ENCODE measurements around the gene PPIL6. TPM values are rescaled to one million over a fixed set of nuclear protein-coding genes. Genes with fewer than 3 reads are reported as not detected.

Gene PPIL6
- total RNA-seq, 4 donors from 2014 or later: 1.7 to 7.9 (median 3.2) TPM

GRCh38 chr6:109472132-109472995 lies 31.9 kb upstream of the PPIL6 start:
- Histone ChIP-seq H3K4me3 (no peak overlapping the region), H3K27me3 (no peaks in the 10 kb centered on the region), H3K9me3 (no peaks in the 10 kb centered on the region), H3K36me3 (peaks cover 83% of the 10 kb centered on the region), H3K27ac (no peak overlapping the region), H3K4me1 (peaks cover 9% of the 10 kb centered on the region)
- 91% methylated on average over 9 of the region's 9 CpGs for WGBS
- no peak for DNase-seq (ENCODE audit: low spot score in 2 of 2)
- TF ChIP-seq POLR2A (IDR thresholded peaks at IDR 0.05): no peak

- DNase-seq (ENCODE audit: low spot score in 2 of 2): no peak
- TF ChIP-seq POLR2A (IDR thresholded peaks at IDR 0.05): no peak
- TF ChIP-seq POLR2AphosphoS5 (IDR thresholded peaks at IDR 0.05): no peak
- TF ChIP-seq EP300 (IDR thresholded peaks at IDR 0.05): no peak
- no peak for TF ChIP-seq CTCF (IDR thresholded peaks at IDR 0.05)
- WGBS: 98% methylated on average over 5 of the region's 5 CpGs
Observed at GRCh38 chr6:109471105-109471810, 30.8 kb upstream of the PPIL6 start.

GRCh38 chr6:109469591-109470189 lies 29.3 kb upstream of the PPIL6 start:
- peaks cover 88% of the 10 kb centered on the region for H3K36me3 ChIP-seq
- 93% methylated on average over 5 of the region's 5 CpGs for WGBS
- H3K27ac ChIP-seq: no peak overlapping the region

More at GRCh38 chr6:109471105-109471810, 30.8 kb upstream of the PPIL6 start:
- peaks cover 88% of the 10 kb centered on the region for H3K36me3 ChIP-seq
- H3K4me3 ChIP-seq: no peak overlapping the region
- no peaks in the 10 kb centered on the region for H3K9me3 ChIP-seq
- no peaks in the 10 kb centered on the region for H3K4me1 ChIP-seq
- H3K27ac ChIP-seq: no peak overlapping the region
- H3K27me3 ChIP-seq: no peaks in the 10 kb centered on the region

GRCh38 chr6:109467696-109468095 lies 27.3 kb upstream of the PPIL6 start:
- 93% methylated on average over 6 of the region's 6 CpGs for WGBS
- no peaks in the 10 kb centered on the region for H3K27me3 ChIP-seq
- TF ChIP-seq POLR2AphosphoS5 (IDR thresholded peaks at IDR 0.05): no peak
- TF ChIP-seq EP300 (IDR thresholded peaks at IDR 0.05): no peak
- TF ChIP-seq CTCF (IDR thresholded peaks at IDR 0.05): no peak
- no peak for TF ChIP-seq POLR2A (IDR thresholded peaks at IDR 0.05)
- peaks cover 4% of the 10 kb centered on the region for H3K4me1 ChIP-seq
- H3K4me3 ChIP-seq: no peak overlapping the region
- DNase-seq (ENCODE audit: low spot score in 2 of 2): no peak
- H3K36me3 ChIP-seq: peaks cover 80% of the 10 kb centered on the region
- H3K9me3 ChIP-seq: no peaks in the 10 kb centered on the region
- H3K27ac ChIP-seq: no peak overlapping the region

More at GRCh38 chr6:109469591-109470189, 29.3 kb upstream of the PPIL6 start:
- DNase-seq (ENCODE audit: low spot score in 2 of 2): no peak
- no peak for TF ChIP-seq EP300 (IDR thresholded peaks at IDR 0.05)
- TF ChIP-seq POLR2A (IDR thresholded peaks at IDR 0.05): no peak
- no peak for TF ChIP-seq CTCF (IDR thresholded peaks at IDR 0.05)
- no peak for TF ChIP-seq POLR2AphosphoS5 (IDR thresholded peaks at IDR 0.05)
- Histone ChIP-seq H3K9me3 (no peaks in the 10 kb centered on the region), H3K4me1 (peaks cover 4% of the 10 kb centered on the region), H3K4me3 (no peak overlapping the region), H3K27me3 (no peaks in the 10 kb centered on the region)

GRCh38 chr6:109466212-109466923 lies 25.9 kb upstream of the PPIL6 start:
- TF ChIP-seq CTCF (IDR thresholded peaks at IDR 0.05) (no peak), POLR2AphosphoS5 (IDR thresholded peaks at IDR 0.05) (no peak), POLR2A (IDR thresholded peaks at IDR 0.05) (no peak), EP300 (IDR thresholded peaks at IDR 0.05) (no peak)
- H3K4me3 ChIP-seq: no peak overlapping the region
- H3K9me3 ChIP-seq: no peaks in the 10 kb centered on the region
- H3K27me3 ChIP-seq: no peaks in the 10 kb centered on the region
- WGBS: 90% methylated on average over 7 of the region's 7 CpGs
- H3K4me1 ChIP-seq: peaks cover 4% of the 10 kb centered on the region
- DNase-seq (ENCODE audit: low spot score in 2 of 2): no peak
- H3K36me3 ChIP-seq: peaks cover 66% of the 10 kb centered on the region
- no peak overlapping the region for H3K27ac ChIP-seq

Measured in suprapubic skin (tissue), 4 donors.